ENCODE measurements around the gene NMU.

The NMU gene

GRCh38 chr4:55663145-55663544 is 27.0 kb upstream of the NMU start:
- H2AFZ ChIP-seq (ENCODE audit: low read depth, low read length) = no peak overlapping the region
- no peaks in the 10 kb centered on the region for H3K36me3 ChIP-seq (ENCODE audit: insufficient read depth, low read length)
- ATAC-seq (ENCODE audit: insufficient read depth, low read depth) (no peak), DNase-seq (no peak)
- no peaks in the 10 kb centered on the region for H3K79me2 ChIP-seq (ENCODE audit: insufficient read depth, low read length)
- no peaks in the 10 kb centered on the region for H3K4me1 ChIP-seq (ENCODE audit: insufficient read depth, low read length)
- no peak overlapping the region for H3K4me2 ChIP-seq (ENCODE audit: insufficient read depth, low read length)
- no peak overlapping the region for H3K9ac ChIP-seq (ENCODE audit: low read depth, low read length)
- TF ChIP-seq CTCF (IDR thresholded peaks at IDR 0.05; ENCODE audit: borderline replicate concordance, extremely low read depth, low read length, poor library complexity, severe bottlenecking) (no peak), EZH2 (IDR thresholded peaks at IDR 0.05; ENCODE audit: borderline replicate concordance, low read depth, low read length, severe bottlenecking) (no peak)
- H3K9me3 ChIP-seq (ENCODE audit: insufficient read depth, low read length, severe bottlenecking) = no peaks in the 10 kb centered on the region
- H3K27me3 ChIP-seq (ENCODE audit: insufficient read depth, low read length, poor library complexity) = peaks cover 3% of the 10 kb centered on the region
- no peak overlapping the region for H3K27ac ChIP-seq (ENCODE audit: low read length)
- H4K20me1 ChIP-seq (ENCODE audit: insufficient read depth, low read length) = no peaks in the 10 kb centered on the region
- no peak overlapping the region for H3K4me3 ChIP-seq (ENCODE audit: low read depth in 1 of 2, low read length in 2 of 2)

GRCh38 chr4:55661398-55662056 is 25.4 kb upstream of the NMU start:
- H3K4me2 ChIP-seq (ENCODE audit: insufficient read depth, low read length) = no peak overlapping the region
- ATAC-seq (ENCODE audit: insufficient read depth, low read depth) (no peak), DNase-seq (no peak)
- H3K27ac ChIP-seq (ENCODE audit: low read length) = no peak overlapping the region
- H3K9me3 ChIP-seq (ENCODE audit: insufficient read depth, low read length, severe bottlenecking) = no peaks in the 10 kb centered on the region
- no peaks in the 10 kb centered on the region for H3K4me1 ChIP-seq (ENCODE audit: insufficient read depth, low read length)
- H2AFZ ChIP-seq (ENCODE audit: low read depth, low read length) = no peak overlapping the region
- no peaks in the 10 kb centered on the region for H4K20me1 ChIP-seq (ENCODE audit: insufficient read depth, low read length)
- H3K36me3 ChIP-seq (ENCODE audit: insufficient read depth, low read length) = no peaks in the 10 kb centered on the region
- H3K4me3 ChIP-seq (ENCODE audit: low read depth in 1 of 2, low read length in 2 of 2) = no peak overlapping the region
- H3K79me2 ChIP-seq (ENCODE audit: insufficient read depth, low read length) = no peaks in the 10 kb centered on the region
- no peak overlapping the region for H3K9ac ChIP-seq (ENCODE audit: low read depth, low read length)
- TF ChIP-seq EZH2 (IDR thresholded peaks at IDR 0.05; ENCODE audit: borderline replicate concordance, low read depth, low read length, severe bottlenecking) = no peak
- no peak for TF ChIP-seq CTCF (IDR thresholded peaks at IDR 0.05; ENCODE audit: borderline replicate concordance, extremely low read depth, low read length, poor library complexity, severe bottlenecking)
- H3K27me3 ChIP-seq (ENCODE audit: insufficient read depth, low read length, poor library complexity) = peaks cover 1% of the 10 kb centered on the region

- Histone ChIP-seq H3K27me3 (ENCODE audit: insufficient read depth, low read length, poor library complexity) (no peaks in the 10 kb centered on the region), H3K4me3 (ENCODE audit: low read depth in 1 of 2, low read length in 2 of 2) (no peak overlapping the region), H3K9ac (ENCODE audit: low read depth, low read length) (no peak overlapping the region), H2AFZ (ENCODE audit: low read depth, low read length) (no peak overlapping the region), H3K4me1 (ENCODE audit: insufficient read depth, low read length) (no peaks in the 10 kb centered on the region), H4K20me1 (ENCODE audit: insufficient read depth, low read length) (no peaks in the 10 kb centered on the region), H3K4me2 (ENCODE audit: insufficient read depth, low read length) (no peak overlapping the region), H3K36me3 (ENCODE audit: insufficient read depth, low read length) (no peaks in the 10 kb centered on the region), H3K79me2 (ENCODE audit: insufficient read depth, low read length) (no peaks in the 10 kb centered on the region), H3K27ac (ENCODE audit: low read length) (no peak overlapping the region), H3K9me3 (ENCODE audit: insufficient read depth, low read length, severe bottlenecking) (no peaks in the 10 kb centered on the region)
- DNase-seq (no peak), ATAC-seq (ENCODE audit: insufficient read depth, low read depth) (no peak)
- TF ChIP-seq CTCF (IDR thresholded peaks at IDR 0.05; ENCODE audit: borderline replicate concordance, extremely low read depth, low read length, poor library complexity, severe bottlenecking) (no peak), EZH2 (IDR thresholded peaks at IDR 0.05; ENCODE audit: borderline replicate concordance, low read depth, low read length, severe bottlenecking) (no peak)
Observed at GRCh38 chr4:55658657-55659056, 22.6 kb upstream of the NMU start.
